HCT116 (cell line): ENCODE results near the gene WFDC8. TPM values are rescaled to one million over a fixed set of nuclear protein-coding genes. Genes with fewer than 3 reads are reported as not detected.

ENCODE experiments used
- ATAC-seq: fragments of 200-7000 bp; cut with Tn5 transposase; 2 replicates; pipeline ENCODE4 v1.9.1; 2020; ENCODE audit warnings: mild to moderate bottlenecking, moderate library complexity
- BruUV-seq: library from RNA; stranded (reverse); fragments of 400-500 nt; replicated peaks from 2 replicates; lab custom pipeline; 2021; lab: Mats Ljungman, UMichigan
- CTCF ChIA-PET: fragments of 300-600 bp; sonication (Branson Sonifier 250); formaldehyde crosslinking; loops from one replicate; lab custom pipeline; 2021; ENCODE audit warnings: antibody characterized with exemption; lab: Charles Lee
- POLR2A ChIA-PET: fragments of 300-600, 350-600 bp; sonication (Branson Sonifier 250); formaldehyde crosslinking; loops from one replicate; lab custom pipeline; 2021; ENCODE audit warnings: antibody characterized with exemption; lab: Charles Lee
- RAD21 ChIA-PET, 2 experiments: fragments of 300-600 bp; sonication (Branson Sonifier 250); formaldehyde crosslinking; loops; one replicate each; lab custom pipeline; 2023; ENCODE audit warnings: low total read pairs in 2 of 2; ENCODE audit not compliant: uncharacterized antibody in 2 of 2, unreplicated experiment in 2 of 2, low non-redundant PET in 1 of 2; lab: Charles Lee
- DNase-seq: peaks from one replicate; pipeline ENCODE4 v3.0.0-alpha.2; 2010; ENCODE audit warnings: low read depth, low spot score
- H2AFZ ChIP-seq: fragments of 200-600 bp; shearing (Covaris generic), sonication (generic); 2 replicates; pipeline ENCODE4 v1.6.1; 2017; ENCODE audit warnings: low read depth, mixed run types, mixed read lengths, antibody characterized with exemption, low read length; ENCODE audit not compliant: poor library complexity, severe bottlenecking
- H3K27ac ChIP-seq: 2 replicates; pipeline ENCODE4 v1.5.1; 2012; ENCODE audit warnings: low read depth, low read length
- H3K27me3 ChIP-seq: fragments of 200-600 bp; sonication (generic); 2 replicates; pipeline ENCODE4 v1.6.1; 2016; ENCODE audit warnings: mixed run types, low read length, mixed read lengths; ENCODE audit not compliant: insufficient read depth
- H3K36me3 ChIP-seq, 2 experiments: fragments of 200-500 bp in 1 of 2; fragments of 200-600 bp in 1 of 2; sonication (Bioruptor generic) in 1 of 2; sonication (generic) in 1 of 2; 2 replicates each; pipeline versions ENCODE4 v1.5.1 to v1.6.1; 2014 to 2016; ENCODE audit warnings: low read length in 2 of 2, inconsistent platforms in 1 of 2, mixed read lengths in 1 of 2, mixed run types in 1 of 2; ENCODE audit not compliant: insufficient read depth in 2 of 2, control insufficient read depth in 1 of 2
- H3K4me1 ChIP-seq, 2 experiments: fragments of 200-600 bp in 1 of 2; sonication (generic) in 1 of 2; 2 replicates each; pipeline versions ENCODE4 v1.5.1 to v1.6.1; 2012 to 2017; ENCODE audit warnings: low read length in 2 of 2, inconsistent platforms in 1 of 2, mild to moderate bottlenecking in 1 of 2, mixed read lengths in 1 of 2, mixed run types in 1 of 2, moderate library complexity in 1 of 2; ENCODE audit not compliant: insufficient read depth in 2 of 2, control insufficient read depth in 1 of 2
- H3K4me2 ChIP-seq: fragments of 200-600 bp; sonication (generic); 2 replicates; pipeline ENCODE4 v1.6.1; 2017; ENCODE audit warnings: mixed run types, low read length, mixed read lengths
- H3K4me3 ChIP-seq, 2 experiments: fragments of 200-600 bp in 1 of 2; sonication (generic) in 1 of 2; replicated peaks in 1 of 2; 2 replicates each; pipeline ENCODE4 v1.5.1; 2011 to 2016; ENCODE audit warnings: low read length in 2 of 2, control low read depth in 1 of 2, low read depth in 1 of 2, mild to moderate bottlenecking in 1 of 2, mixed read lengths in 1 of 2, mixed run types in 1 of 2
- H3K79me2 ChIP-seq: fragments of 200-600 bp; sonication (generic); 2 replicates; pipeline ENCODE4 v1.6.1; 2017; ENCODE audit warnings: mild to moderate bottlenecking, mixed run types, low read length, moderate library complexity, mixed read lengths; ENCODE audit not compliant: insufficient read depth
- H3K9ac ChIP-seq: fragments of 200-600 bp; sonication (generic); 2 replicates; pipeline ENCODE4 v1.6.1; 2016; ENCODE audit warnings: low read length, mixed read lengths
- H3K9me2 ChIP-seq: fragments of 200-600 bp; sonication (generic), shearing (Covaris generic); 2 replicates; pipeline ENCODE4 v1.6.1; 2017; ENCODE audit warnings: mixed run types, mild to moderate bottlenecking, moderate library complexity; ENCODE audit not compliant: insufficient read depth
- H3K9me3 ChIP-seq, 2 experiments: fragments of 200-500 bp in 1 of 2; fragments of 200-600 bp in 1 of 2; sonication (Bioruptor generic) in 1 of 2; sonication (generic) in 1 of 2; 2 replicates each; pipeline ENCODE4 v1.6.1; 2014 to 2017; ENCODE audit warnings: low read length in 2 of 2, mixed read lengths in 2 of 2, inconsistent platforms in 1 of 2, low read depth in 1 of 2, mild to moderate bottlenecking in 1 of 2, mixed run types in 1 of 2, moderate library complexity in 1 of 2; ENCODE audit not compliant: control insufficient read depth in 1 of 2, insufficient read depth in 1 of 2
- H4K20me1 ChIP-seq: fragments of 200-600 bp; sonication (generic), shearing (Covaris generic); 2 replicates; pipeline ENCODE4 v1.6.1; 2017; ENCODE audit warnings: mixed run types, mild to moderate bottlenecking, moderate library complexity; ENCODE audit not compliant: insufficient read depth
- CBX3 ChIP-seq: IDR thresholded peaks from 2 replicates; pipeline ENCODE4 v1.6.1; 2012; ENCODE audit warnings: low read depth
- EZH2phosphoT487 ChIP-seq: fragments of 200-600 bp; IDR thresholded peaks from 2 replicates; pipeline ENCODE4 v1.6.1; 2018; ENCODE audit warnings: antibody characterized with exemption, borderline replicate concordance
- FOSL1 ChIP-seq: IDR thresholded peaks from 2 replicates; pipeline ENCODE4 v1.6.1; 2012; ENCODE audit warnings: low read depth
- POLR2AphosphoS5 ChIP-seq: IDR thresholded peaks from 2 replicates; pipeline ENCODE4 v1.6.1; 2011; ENCODE audit warnings: mild to moderate bottlenecking, low read depth, low read length, moderate library complexity
- RAD21 ChIP-seq: IDR thresholded peaks from 2 replicates; pipeline ENCODE4 v1.6.1; 2012; ENCODE audit warnings: low read depth, mild to moderate bottlenecking
- SIN3A ChIP-seq: IDR thresholded peaks from 2 replicates; pipeline ENCODE4 v1.6.1; 2012; ENCODE audit warnings: low read depth
- SRF ChIP-seq: IDR thresholded peaks from 2 replicates; pipeline ENCODE4 v1.6.1; 2012; ENCODE audit warnings: low read depth
- ZFX ChIP-seq: fragments of 450-650 bp; IDR thresholded peaks from 2 replicates; pipeline ENCODE4 v1.6.1; 2017
- ZNF274 ChIP-seq: fragments of 200-500 bp; sonication (Bioruptor generic); IDR thresholded peaks from 2 replicates; pipeline ENCODE4 v1.6.1; 2014; ENCODE audit warnings: mild to moderate bottlenecking, low read depth, low read length, inconsistent platforms
- intact Hi-C: fragments of 100-400 bp; cut with micrococcal nuclease; formaldehyde crosslinking; loops from 2 replicates; pipeline ENCODE4 v1.10.0; 2022
- total RNA-seq: library from RNA; stranded (reverse); gene quantifications from one replicate; pipeline ENCODE4 v1.2.1, GENCODE V29; 2021; ENCODE audit not compliant: unreplicated experiment
- TF ChIP-seq, protein P1 (sequence below): IDR thresholded peaks from 2 replicates; pipeline ENCODE4 v1.6.1; 2011; ENCODE audit warnings: mild to moderate bottlenecking, low read length, moderate library complexity; ENCODE audit not compliant: insufficient replicate concordance; ENCODE audit errors: extremely low read depth
- TF ChIP-seq, protein P2 (sequence below): IDR thresholded peaks from 2 replicates; pipeline ENCODE4 v1.6.1; 2012

The WFDC8 gene
- total RNA-seq, 1 experiment from 2014 or later = not detected

DNA sequence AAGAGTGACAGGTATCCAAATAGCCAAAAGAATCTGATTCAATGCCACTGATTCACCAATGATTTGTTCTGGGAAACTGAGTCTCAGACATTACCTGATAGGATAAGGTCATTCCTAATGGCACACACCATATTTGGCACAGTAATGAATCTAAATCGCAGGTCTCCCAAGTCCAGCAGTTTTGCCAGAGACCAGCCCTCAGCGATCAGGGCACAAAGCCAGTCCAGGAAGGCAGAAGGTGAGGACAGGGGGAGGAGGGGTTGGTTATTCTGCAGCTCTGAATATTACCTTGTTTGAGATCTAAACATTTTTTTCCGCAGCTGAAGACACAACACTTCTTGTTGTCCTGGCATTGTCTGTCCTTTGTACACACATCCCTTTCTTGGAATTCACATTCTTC lies 33.7 kb downstream of the WFDC8 start:
- Histone ChIP-seq H3K9me2 (no peaks in the 10 kb centered on the region), H3K9ac (no peak overlapping the region), H3K36me3 (no peaks in the 10 kb centered on the region)
- no peak for TF ChIP-seq ZFX
- TF ChIP-seq POLR2AphosphoS5 = no peak
- TF ChIP-seq SIN3A = no peak
- no peak for TF ChIP-seq SRF
- TF ChIP-seq RAD21 = no peak
- TF ChIP-seq ZNF274 = no peak
- TF ChIP-seq FOSL1 = no peak
- no peak for TF ChIP-seq CBX3
- TF ChIP-seq, protein P1, sequence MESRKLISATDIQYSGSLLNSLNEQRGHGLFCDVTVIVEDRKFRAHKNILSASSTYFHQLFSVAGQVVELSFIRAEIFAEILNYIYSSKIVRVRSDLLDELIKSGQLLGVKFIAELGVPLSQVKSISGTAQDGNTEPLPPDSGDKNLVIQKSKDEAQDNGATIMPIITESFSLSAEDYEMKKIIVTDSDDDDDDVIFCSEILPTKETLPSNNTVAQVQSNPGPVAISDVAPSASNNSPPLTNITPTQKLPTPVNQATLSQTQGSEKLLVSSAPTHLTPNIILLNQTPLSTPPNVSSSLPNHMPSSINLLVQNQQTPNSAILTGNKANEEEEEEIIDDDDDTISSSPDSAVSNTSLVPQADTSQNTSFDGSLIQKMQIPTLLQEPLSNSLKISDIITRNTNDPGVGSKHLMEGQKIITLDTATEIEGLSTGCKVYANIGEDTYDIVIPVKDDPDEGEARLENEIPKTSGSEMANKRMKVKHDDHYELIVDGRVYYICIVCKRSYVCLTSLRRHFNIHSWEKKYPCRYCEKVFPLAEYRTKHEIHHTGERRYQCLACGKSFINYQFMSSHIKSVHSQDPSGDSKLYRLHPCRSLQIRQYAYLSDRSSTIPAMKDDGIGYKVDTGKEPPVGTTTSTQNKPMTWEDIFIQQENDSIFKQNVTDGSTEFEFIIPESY = no peak
- TF ChIP-seq, protein P2, sequence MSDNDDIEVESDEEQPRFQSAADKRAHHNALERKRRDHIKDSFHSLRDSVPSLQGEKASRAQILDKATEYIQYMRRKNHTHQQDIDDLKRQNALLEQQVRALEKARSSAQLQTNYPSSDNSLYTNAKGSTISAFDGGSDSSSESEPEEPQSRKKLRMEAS = no peak
- TF ChIP-seq EZH2phosphoT487 = no peak
- TF ChIP-seq, all 23 proteins: peak for 0
- H3K9me3 ChIP-seq = no peaks in the 10 kb centered on the region
- ChIA-PET CTCF (interaction anchor here (0.6 to 1.5 kb wide), 3 partner anchors 12 to 418 kb away, joined by 3 to 25 read pairs (median 3); no protein-coding TSS in a partner anchor), POLR2A (interaction anchor here (0.8 kb wide), 1 partner anchor 31 kb away, joined by 3 read pairs; no protein-coding TSS in a partner anchor), RAD21 (interaction anchor here in 1 of 2 experiments (1.1 kb wide), 1 partner anchor 225 kb away, joined by 5 read pairs; no protein-coding TSS in a partner anchor)
- H3K27me3 ChIP-seq = peaks cover 51% of the 10 kb centered on the region; the same call in 1 of the 2 replicates
- no peak overlapping the region for H2AFZ ChIP-seq
- intact Hi-C loops = loop anchor here (5.0 to 10.0 kb wide), 3 partner anchors 207 to 419 kb away; partner anchors contain the start of gene PCIF1
- DNase-seq (no peak), ATAC-seq (no peak)
- no peak overlapping the region for H3K27ac ChIP-seq
- H3K4me2 ChIP-seq = no peak overlapping the region
- no peaks in the 10 kb centered on the region for H3K4me1 ChIP-seq
- BruUV-seq = no TSS peak
- no peak overlapping the region for H3K4me3 ChIP-seq
- no peaks in the 10 kb centered on the region for H4K20me1 ChIP-seq
- H3K79me2 ChIP-seq = no peaks in the 10 kb centered on the region
